Stimulated activated naive CD8-positive, alpha-beta T cell treated with anti-CD3 and anti-CD28 coated beads, Interleukin-15, Interleukin-2, amounts not matched to agents 100 U/mL and 50 U/mL, for 24 hours (primary cell): ENCODE data around the gene KDF1.
"Not testable (repeated sequence)": the region's sequence is repeated elsewhere in the genome, so short reads cannot be mapped to it uniquely, and the experiment has no call there.

ENCODE experiments used
- ATAC-seq: fragments of 150-1000 bp; cut with Tn5 transposase; one replicate; pipeline ENCODE4 v1.10.0; 2021
- DNase-seq: peaks from one replicate; pipeline ENCODE4 v3.0.0; 2021

Gene KDF1

GRCh38 chr1:26994020-26994786 lies 33.9 kb upstream of the KDF1 start:
- DNase-seq (peak; percentile 30), ATAC-seq (peak; percentile 4)

- DNase-seq (peak; percentile 73), ATAC-seq (peak; percentile 60)
Observed at GRCh38 chr1:26993237-26994019, 33.2 kb upstream of the KDF1 start, which contains the start of gene TRNP1. TRNP1 (plus strand) TSS chr1:26993692; CDS start chr1:26993787, 95 bp downstream.

- peak; percentile 7 for ATAC-seq
- DNase-seq: peak; percentile 13
Observed at GRCh38 chr1:26991310-26992116, 31.2 kb upstream of the KDF1 start.

- not testable (repeated sequence) for DNase-seq, ATAC-seq
Observed at GRCh38 chr1:26989403-26990109, 29.3 kb upstream of the KDF1 start.

- ATAC-seq: no peak
- DNase-seq: no peak
Observed at GRCh38 chr1:26986658-26987057, 26.4 kb upstream of the KDF1 start.

GRCh38 chr1:26984291-26984690 lies 24.0 kb upstream of the KDF1 start:
- ATAC-seq: no peak
- DNase-seq: no peak

GRCh38 chr1:26983863-26984262 lies 23.6 kb upstream of the KDF1 start:
- DNase-seq: no peak

GRCh38 chr1:26981146-26981846 lies 21.0 kb upstream of the KDF1 start:
- DNase-seq: no peak
- ATAC-seq: no peak

More at GRCh38 chr1:26983863-26984262, 23.6 kb upstream of the KDF1 start:
- no peak for ATAC-seq

- no peak for ATAC-seq
- no peak for DNase-seq
Observed at GRCh38 chr1:26978901-26979300, 18.6 kb upstream of the KDF1 start.

GRCh38 chr1:26976621-26977510 lies 16.6 kb upstream of the KDF1 start:
- no peak for DNase-seq
- no peak for ATAC-seq

GRCh38 chr1:26972821-26973220 lies 12.6 kb upstream of the KDF1 start:
- no peak for DNase-seq
- ATAC-seq: no peak

- ATAC-seq (no peak), DNase-seq (no peak)
Observed at GRCh38 chr1:26972390-26972789, 12.1 kb upstream of the KDF1 start.

GRCh38 chr1:26971590-26971989 lies 11.3 kb upstream of the KDF1 start:
- DNase-seq (no peak), ATAC-seq (no peak)

- no peak for ATAC-seq
Observed at GRCh38 chr1:26970810-26971209, 10.5 kb upstream of the KDF1 start.

GRCh38 chr1:26965628-26966027 lies 5.4 kb upstream of the KDF1 start:
- ATAC-seq (no peak), DNase-seq (no peak)

More at GRCh38 chr1:26970810-26971209, 10.5 kb upstream of the KDF1 start:
- DNase-seq: no peak

- DNase-seq (no peak), ATAC-seq (no peak)
Observed at GRCh38 chr1:26965213-26965612, 4.9 kb upstream of the KDF1 start.

- ATAC-seq: no peak
- no peak for DNase-seq
Observed at GRCh38 chr1:26961826-26962225, 1.6 kb upstream of the KDF1 start.

- ATAC-seq: no peak
- DNase-seq: no peak
Observed at GRCh38 chr1:26960625-26960966, 328 bp upstream of the KDF1 start.

- ATAC-seq: no peak
- no peak for DNase-seq
Observed at GRCh38 chr1:26959270-26959669, 998 bp downstream of the KDF1 start.

- ATAC-seq (no peak), DNase-seq (no peak)
Observed at GRCh38 chr1:26957306-26957705, 3.0 kb downstream of the KDF1 start.
